Measurements from ENCODE around the gene UGCG.

GRCh38 chr9:111871499-111871855 is 25.1 kb upstream of the UGCG start:
- TF ChIP-seq CTCF (IDR thresholded peaks at IDR 0.05) (no peak), EZH2 (IDR thresholded peaks at IDR 0.05; ENCODE audit: borderline replicate concordance, insufficient read depth, low read depth, low read length, poor library complexity, severe bottlenecking) (no peak)

All from B cell (primary cell).